Ovary (tissue), 3 donors: ENCODE measurements around the gene AGK.

Source experiments
- POLR2A ChIP-seq: fragments of 450-650 bp; IDR thresholded peaks from one replicate; pipeline ENCODE4 v1.6.1; 2017; ENCODE audit warnings: antibody characterized with exemption, mild to moderate bottlenecking, moderate library complexity
- TF ChIP-seq, protein P1 (sequence below), 3 donors: fragments of 450-650 bp in 2 of 3; fragments of 200-600 bp in 1 of 3; IDR thresholded peaks; one replicate each; pipeline versions ENCODE4 v1.5.1 to v1.8.0; 2016 to 2022; ENCODE audit warnings: antibody characterized with exemption in 3 of 3, mild to moderate bottlenecking in 1 of 3
- donor health status: DM: no; HTN: no; CAD: no.

DNA sequence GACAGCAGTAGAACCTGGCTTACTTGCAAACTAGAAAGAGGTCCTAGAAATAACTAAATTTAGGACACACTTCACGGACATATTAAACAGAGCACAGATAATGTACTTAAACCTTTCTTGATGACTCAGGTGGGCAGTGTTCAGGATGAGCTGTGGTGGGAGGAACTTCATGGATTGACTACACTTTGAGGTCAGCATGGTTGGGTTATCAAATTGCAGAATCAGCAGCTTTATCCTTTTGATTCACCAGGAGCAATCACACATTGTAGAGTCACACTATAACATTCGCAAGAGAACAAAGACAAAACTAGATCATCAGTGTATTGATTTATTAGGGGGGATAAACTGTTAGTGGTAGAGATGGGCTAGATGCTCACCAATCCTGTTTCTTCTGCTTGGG lies 38.6 kb upstream of the AGK start:
- TF ChIP-seq, protein P1, sequence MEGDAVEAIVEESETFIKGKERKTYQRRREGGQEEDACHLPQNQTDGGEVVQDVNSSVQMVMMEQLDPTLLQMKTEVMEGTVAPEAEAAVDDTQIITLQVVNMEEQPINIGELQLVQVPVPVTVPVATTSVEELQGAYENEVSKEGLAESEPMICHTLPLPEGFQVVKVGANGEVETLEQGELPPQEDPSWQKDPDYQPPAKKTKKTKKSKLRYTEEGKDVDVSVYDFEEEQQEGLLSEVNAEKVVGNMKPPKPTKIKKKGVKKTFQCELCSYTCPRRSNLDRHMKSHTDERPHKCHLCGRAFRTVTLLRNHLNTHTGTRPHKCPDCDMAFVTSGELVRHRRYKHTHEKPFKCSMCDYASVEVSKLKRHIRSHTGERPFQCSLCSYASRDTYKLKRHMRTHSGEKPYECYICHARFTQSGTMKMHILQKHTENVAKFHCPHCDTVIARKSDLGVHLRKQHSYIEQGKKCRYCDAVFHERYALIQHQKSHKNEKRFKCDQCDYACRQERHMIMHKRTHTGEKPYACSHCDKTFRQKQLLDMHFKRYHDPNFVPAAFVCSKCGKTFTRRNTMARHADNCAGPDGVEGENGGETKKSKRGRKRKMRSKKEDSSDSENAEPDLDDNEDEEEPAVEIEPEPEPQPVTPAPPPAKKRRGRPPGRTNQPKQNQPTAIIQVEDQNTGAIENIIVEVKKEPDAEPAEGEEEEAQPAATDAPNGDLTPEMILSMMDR (IDR thresholded peaks at IDR 0.05): no peak
- no peak for TF ChIP-seq POLR2A
